CD4-positive, alpha-beta T cell treated with Interferon gamma for 1 hour (primary cell): ENCODE measurements around the gene DLGAP1.

Experiments
- DNase-seq: peaks from one replicate; pipeline ENCODE4 v3.0.0-alpha.2; 2020

The DLGAP1 gene

GRCh38 chr18:3649135-3649632 lies 805.9 kb downstream of the DLGAP1 start:
- no peak for DNase-seq

GRCh38 chr18:3648641-3649040 lies 806.5 kb downstream of the DLGAP1 start:
- DNase-seq, result no peak

- DNase-seq, result no peak
These were observed 806.9 kb downstream of the DLGAP1 start for GRCh38 chr18:3648200-3648599.

GRCh38 chr18:3647636-3648035 lies 807.5 kb downstream of the DLGAP1 start:
- DNase-seq, result no peak

GRCh38 chr18:3645384-3646156 lies 809.5 kb downstream of the DLGAP1 start:
- no peak for DNase-seq

GRCh38 chr18:3634250-3634939 lies 820.7 kb downstream of the DLGAP1 start:
- no peak for DNase-seq

GRCh38 chr18:3631887-3632286 lies 823.2 kb downstream of the DLGAP1 start:
- DNase-seq, result no peak

GRCh38 chr18:3626929-3627458 lies 828.1 kb downstream of the DLGAP1 start:
- DNase-seq, result no peak

- no peak for DNase-seq
These were observed 829.4 kb downstream of the DLGAP1 start for GRCh38 chr18:3625742-3626091.

- peak; percentile 30 for DNase-seq
These were observed 830.0 kb downstream of the DLGAP1 start for GRCh38 chr18:3624935-3625741.

GRCh38 chr18:3624546-3624934 lies 830.6 kb downstream of the DLGAP1 start:
- no peak for DNase-seq

GRCh38 chr18:3623769-3624545 lies 831.1 kb downstream of the DLGAP1 start:
- no peak for DNase-seq

GRCh38 chr18:3620146-3621119 lies 834.7 kb downstream of the DLGAP1 start:
- DNase-seq, result no peak

- DNase-seq, result no peak
These were observed 835.4 kb downstream of the DLGAP1 start for GRCh38 chr18:3619746-3620145.

GRCh38 chr18:3619222-3619621 lies 835.9 kb downstream of the DLGAP1 start:
- DNase-seq, result no peak

GRCh38 chr18:3616744-3617143 lies 838.4 kb downstream of the DLGAP1 start:
- DNase-seq, result no peak

- DNase-seq, result no peak
These were observed 839.0 kb downstream of the DLGAP1 start for GRCh38 chr18:3616142-3616541.

GRCh38 chr18:3615374-3615985 lies 839.6 kb downstream of the DLGAP1 start:
- no peak for DNase-seq

- DNase-seq, result no peak
These were observed 842.8 kb downstream of the DLGAP1 start for GRCh38 chr18:3612315-3612714.

GRCh38 chr18:3611313-3612090 lies 843.6 kb downstream of the DLGAP1 start:
- no peak for DNase-seq
